Adipose tissue (tissue), 3 donors: ENCODE results near the gene MFGE8. TPM values are rescaled to one million over a fixed set of nuclear protein-coding genes. Genes with fewer than 3 reads are reported as not detected.

Experiments
- H3K27ac ChIP-seq: one replicate; pipeline ENCODE4 v1.5.1; 2013; ENCODE audit warnings: low read depth, low read length
- whole genome bisulfite sequencing, 3 donors: extraction: QIAGEN DNeasy Blood & Tissue Kit; methylation state at CpG; one replicate each; pipeline ENCODE4 v1.1.7; 2013; 5-methylcytosine and 5-hydroxymethylcytosine counted together
- polyA plus RNA-seq, 3 donors: library from polyadenylated mRNA; stranded (reverse); fragments of 200-250 nt; gene quantifications; one replicate each; pipeline ENCODE4 v1.2.3, GENCODE V29; 2013
- donor health status: healthy with polysubstance abuse.
- donor health status: Bipolar disorder and iron deficiency.
- donor health status: healthy.

MFGE8 gene
- polyA plus RNA-seq, 3 donors, result 50.5 to 348 (median 303) TPM

- 87 to 92% (median 88%) methylated on average over 11 of the region's 11 CpGs for WGBS, 3 donors
- H3K27ac ChIP-seq, result no peak overlapping the region
These were observed 54.2 kb downstream of the MFGE8 start for GRCh38 chr15:88858934-88859333.

- no peak overlapping the region for H3K27ac ChIP-seq
These were observed 60.7 kb downstream of the MFGE8 start for GRCh38 chr15:88852476-88852875.

- H3K27ac ChIP-seq, result no peak overlapping the region
- WGBS, 3 donors, result 74 to 82% (median 79%) methylated on average over 19 to 22 of the region's 22 CpGs
These were observed 63.7 kb downstream of the MFGE8 start for GRCh38 chr15:88849376-88850072.

Other genes starting within 250 kb of the MFGE8 start
- gene ACAN, start 109.9 kb downstream of the MFGE8 start, polyA plus RNA-seq, result under 1 TPM; 0.02 to 0.11 (median 0.06) TPM
- 10 to 100 TPM in 1 of 3 donors, 1 to 10 TPM in 2; 2.8 to 16.3 (median 9.8) TPM for gene HAPLN3, start 17.8 kb downstream of the MFGE8 start, polyA plus RNA-seq
- gene ABHD2, start 175.1 kb upstream of the MFGE8 start, polyA plus RNA-seq, result 10 to 100 TPM in 2 of 3 donors, 1 to 10 TPM in 1; 4.7 to 28.5 (median 13.4) TPM